ENCODE measurements around the gene CLDN1.

CLDN1 gene

DNA sequence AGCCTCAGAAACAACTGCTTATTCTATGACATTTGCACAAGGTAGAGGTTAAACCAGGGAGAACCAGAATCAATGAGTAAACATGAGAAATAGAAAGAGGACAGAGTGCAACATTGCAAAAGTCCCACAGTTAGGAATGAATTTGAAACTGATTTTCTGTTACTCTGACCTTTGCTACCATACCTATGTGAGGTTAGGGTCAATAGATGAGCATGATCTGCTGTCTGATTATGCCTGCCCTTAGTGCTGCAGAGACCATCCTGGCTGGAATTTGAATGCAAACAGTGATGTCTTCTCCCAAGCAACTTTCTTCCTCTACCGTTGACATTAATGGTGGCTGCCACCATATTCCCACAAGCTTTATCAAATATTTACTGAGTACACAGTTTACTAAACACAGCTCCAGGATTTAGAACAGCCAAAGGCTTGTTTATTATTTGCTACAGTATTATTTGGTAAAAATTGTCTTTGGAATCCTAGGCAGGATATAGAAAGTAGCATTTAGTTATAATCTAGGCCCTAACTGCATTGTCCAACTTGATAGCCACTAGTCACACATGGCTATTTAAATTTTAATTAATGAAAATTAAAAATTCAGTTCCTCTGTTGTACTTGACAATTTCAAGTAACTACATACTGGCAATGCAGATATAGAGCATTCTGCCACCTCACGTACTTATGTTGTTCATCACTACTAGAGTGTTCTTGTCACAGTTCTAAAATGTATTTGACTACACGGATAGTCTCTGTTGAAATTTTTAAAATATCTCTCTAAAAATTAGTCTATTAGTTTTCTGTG lies 8.9 kb upstream of the CLDN1 start:
- DNase-seq, result no peak

DNA sequence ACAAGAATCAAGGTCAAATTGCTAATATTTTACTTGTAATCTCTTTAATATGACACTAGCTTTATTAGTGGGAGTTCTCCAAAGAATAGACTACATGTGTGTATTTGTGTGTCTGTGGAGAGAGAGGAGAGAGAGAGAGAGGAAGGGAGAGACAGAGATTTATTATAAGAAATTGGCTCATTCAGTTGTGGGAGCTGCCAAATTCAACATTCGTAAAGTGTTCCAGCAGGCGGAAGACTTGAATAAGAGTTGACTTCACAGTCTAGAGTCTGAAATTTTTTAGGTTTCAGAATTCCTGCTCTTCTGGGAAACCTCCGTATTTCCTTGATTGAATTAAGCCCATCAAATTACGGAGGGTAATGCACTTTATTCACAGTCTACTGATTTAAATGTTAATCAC lies 4.7 kb upstream of the CLDN1 start:
- no peak for DNase-seq

DNA sequence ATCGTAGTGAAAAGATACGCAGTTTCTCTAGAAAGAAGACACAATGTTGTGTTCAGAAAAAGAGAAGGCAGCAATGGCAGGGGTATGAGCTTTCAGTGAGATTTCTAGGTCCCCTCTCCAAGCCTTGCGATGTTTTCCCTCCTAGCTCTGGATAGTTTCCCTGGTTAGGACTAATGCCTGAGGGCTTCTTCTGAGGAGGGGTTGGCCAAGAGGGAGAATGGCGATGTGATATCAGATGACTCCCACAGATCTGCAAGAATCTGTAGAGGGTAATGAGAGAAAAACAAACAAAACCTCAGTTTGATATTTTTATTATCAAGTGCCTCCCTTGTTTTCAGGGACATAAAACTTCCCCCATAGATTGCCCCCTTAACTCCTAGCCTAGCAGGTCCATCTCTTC lies 4.1 kb upstream of the CLDN1 start:
- no peak for DNase-seq

DNA sequence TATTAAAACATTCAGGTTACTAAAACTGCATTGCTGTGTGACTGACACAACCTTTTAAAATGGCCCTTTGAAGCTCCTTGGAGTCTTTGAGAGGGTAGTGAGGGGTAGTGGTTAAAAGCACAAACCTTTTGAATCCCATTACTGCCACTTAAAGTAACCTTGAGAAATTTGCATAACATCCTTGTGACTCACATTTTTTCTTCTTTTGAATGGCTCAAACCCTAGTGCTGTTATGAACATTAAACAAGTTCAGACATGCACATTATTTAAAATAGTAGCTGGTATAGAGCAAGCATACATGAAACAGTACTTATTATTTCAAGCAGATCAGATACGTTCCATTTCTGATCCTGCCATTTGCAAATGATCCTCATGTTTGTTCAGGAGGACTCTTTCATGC lies 3.7 kb upstream of the CLDN1 start:
- DNase-seq, result no peak

DNA sequence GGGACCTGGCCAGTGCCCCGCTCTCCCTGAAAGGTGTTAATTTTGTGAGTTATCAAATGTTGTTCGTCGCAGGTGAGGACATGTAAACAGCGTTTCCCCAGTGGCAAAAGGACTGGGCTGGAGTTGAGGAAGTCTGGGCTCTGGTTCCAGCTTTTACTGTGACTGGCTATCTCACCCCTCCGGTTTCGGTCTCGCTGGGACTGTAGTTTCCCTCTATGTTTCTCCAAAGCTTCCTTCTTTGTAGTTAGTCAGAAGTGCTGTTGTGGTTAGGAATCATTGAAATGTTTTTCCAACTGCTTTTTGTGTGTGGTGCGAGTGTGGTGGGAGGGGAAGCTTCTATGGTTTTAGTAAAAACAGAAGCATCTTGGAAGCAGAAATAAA lies 990 bp upstream of the CLDN1 start:
- DNase-seq, result no peak

DNA sequence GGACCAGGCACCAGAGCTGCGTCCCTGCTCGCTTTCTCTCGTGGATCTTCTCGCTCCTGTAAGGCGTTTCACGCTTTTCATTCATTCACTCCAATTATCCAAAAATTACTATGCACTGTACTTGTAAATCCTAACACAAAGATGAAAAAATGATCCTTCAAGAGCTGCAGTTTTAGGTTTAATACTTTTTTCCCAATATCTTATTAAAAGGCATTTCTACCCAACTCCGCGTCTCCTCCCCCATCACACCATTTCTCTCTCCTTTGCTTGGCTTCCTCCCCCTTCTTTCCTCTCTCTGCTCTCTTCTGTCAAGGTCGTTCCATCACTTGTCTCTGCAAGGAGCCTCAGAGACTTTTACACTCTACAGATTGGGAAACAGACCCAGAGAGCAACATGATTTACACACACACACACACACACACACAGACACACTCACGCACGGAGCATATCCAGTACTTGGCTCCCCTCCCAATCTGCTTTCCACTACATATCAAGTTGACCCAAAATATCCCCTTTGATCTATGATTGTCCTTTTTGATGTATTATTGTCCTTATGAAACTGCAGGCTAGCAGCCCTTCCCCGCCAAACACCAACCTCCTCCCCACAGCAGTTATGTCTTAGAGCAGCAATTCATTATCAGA lies 479 bp upstream of the CLDN1 start:
- DNase-seq, result no peak

DNA sequence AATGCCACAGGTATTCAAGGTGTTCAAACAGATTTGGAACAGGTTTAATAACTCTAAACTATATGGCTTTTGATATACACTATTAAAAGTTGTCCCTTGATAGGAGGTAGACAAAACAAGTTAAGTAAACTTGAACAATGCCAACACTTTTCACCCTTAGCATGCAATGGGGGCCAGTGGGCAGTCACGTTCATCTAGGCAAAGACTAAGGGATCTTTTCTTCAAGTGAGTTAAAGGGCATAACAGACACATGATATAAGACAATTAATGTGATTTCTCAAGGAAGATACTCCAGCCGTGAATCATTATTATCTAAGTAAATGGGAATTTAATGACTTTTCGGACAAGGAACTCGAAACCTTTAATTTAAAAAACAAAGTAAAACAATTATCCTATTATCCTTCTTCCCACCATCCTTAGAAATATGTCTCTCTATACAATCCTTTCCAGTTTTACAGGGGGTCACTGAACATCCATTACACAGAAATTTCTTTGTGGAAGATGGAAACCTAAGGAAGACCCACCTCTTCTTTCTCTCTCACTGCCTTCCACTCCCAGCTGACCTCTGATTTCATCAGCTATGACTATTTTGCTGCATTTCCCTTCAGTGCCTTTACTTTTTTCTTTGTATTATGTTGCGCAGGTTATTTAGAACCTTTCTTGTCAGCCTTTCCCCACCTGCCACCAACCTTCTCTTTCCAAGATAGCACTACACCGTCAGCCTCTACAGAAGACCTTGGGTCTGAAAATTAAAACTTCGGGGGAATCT lies 1.5 kb downstream of the CLDN1 start:
- DNase-seq, result no peak

DNA sequence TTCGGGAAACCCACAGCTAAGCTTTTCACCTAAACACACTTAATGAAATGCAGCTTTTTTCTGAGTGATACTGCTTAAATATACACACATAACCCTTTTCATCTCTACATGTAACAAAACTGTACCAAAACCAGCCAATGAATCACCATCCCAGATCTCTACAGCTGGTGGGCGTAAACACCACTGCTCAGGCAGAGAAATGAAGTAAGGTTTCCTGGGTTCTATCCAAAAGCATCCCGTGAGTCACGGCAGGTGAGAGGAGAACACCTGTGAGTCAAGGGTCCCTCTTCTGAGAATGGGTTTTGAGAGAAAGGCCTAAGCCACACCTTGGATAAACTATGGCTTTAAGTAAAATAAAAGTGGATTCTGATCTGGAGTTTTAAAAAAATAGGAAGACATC lies 2.6 kb downstream of the CLDN1 start:
- no peak for DNase-seq

DNA sequence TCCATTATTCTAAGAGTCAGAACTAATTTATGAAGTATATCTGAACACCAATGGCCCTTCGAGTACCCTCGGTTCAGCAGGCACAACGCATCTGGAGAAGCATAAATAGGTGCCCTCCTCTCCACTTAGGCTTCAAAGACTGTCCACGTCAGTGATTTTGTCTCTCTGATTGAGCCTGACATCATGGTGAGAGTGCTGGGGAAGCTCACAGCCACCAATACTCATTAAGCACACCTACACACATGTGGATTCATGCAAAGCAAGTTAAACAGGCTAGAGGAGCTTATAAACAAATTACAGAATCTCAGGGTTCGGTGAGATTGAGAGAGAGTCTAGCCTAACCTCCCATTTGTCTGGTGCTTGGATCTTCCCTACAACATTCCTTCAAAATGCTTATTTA lies 3.6 kb downstream of the CLDN1 start:
- no peak for DNase-seq

DNA sequence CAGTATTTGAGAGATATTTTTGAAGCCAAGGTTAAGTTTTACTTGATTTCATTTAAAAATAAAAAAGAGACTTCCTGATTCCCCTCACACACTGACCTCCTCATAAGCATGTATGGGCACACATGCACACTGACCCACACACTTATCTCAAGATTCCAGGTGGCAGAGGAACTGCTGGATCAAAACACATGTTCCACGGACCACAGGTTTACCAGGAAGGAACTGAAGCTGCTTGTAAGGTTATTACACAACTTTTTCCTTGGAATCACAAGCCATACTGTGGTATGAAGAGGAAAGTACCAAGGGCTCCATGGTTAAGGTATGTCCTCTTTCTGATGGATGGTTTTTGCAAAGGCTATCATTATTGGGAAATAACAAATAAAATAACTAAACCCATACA lies 7.5 kb downstream of the CLDN1 start:
- no peak for DNase-seq

DNA sequence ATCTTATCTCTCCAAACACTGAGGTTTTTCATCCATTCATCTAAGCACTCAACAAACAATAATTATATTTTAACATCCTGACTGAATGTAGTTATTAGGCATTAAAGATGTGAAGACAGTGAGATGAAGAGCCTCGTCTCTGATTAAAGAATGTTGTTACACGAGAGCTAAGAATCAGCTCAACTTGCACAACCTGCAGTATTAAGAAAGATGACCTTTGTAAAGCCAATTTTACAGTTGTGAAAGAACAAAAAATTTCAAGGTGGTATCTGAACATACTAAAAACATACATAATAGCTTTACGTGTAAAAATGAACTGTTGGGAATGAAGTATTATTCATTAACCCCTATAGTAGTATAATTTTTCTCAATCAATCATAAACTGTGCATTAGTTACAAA lies 12.8 kb downstream of the CLDN1 start:
- DNase-seq, result no peak

DNA sequence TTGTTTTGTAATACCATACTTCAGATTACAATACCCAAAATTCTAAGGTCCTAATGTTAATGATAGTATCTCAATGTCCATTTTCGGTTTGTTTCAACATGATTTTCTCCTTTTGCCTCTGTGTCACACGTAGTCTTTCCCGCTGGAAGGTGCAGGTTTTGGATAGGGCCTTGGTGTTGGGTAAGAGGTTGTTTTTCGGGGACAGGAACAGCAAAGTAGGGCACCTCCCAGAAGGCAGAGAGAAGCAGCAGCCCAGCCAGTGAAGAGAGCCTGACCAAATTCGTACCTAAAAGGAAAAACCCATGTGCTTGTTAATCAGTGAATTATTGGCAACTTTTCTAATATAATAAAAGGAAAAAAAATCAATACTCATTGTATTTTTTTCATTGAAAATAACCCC lies 14.1 kb downstream of the CLDN1 start:
- DNase-seq, result no peak

DNA sequence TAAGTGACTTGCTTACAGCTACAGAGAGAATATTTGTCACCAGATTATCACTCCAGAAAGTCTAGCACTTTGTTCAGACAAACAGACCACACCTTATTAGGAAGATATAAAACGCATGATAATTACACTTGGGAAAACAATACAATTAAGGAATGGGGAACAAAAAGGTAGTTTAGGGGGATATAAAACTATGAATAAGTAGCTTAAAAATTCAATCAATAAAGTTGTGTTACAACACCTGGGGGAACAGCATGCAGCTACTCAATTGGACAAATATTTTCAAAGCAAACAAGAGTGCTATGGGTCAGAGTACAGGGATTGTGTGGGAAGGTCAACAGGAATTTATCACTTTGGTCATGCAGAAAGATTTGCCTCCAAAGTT lies 15.1 kb downstream of the CLDN1 start:
- DNase-seq, result no peak

DNA sequence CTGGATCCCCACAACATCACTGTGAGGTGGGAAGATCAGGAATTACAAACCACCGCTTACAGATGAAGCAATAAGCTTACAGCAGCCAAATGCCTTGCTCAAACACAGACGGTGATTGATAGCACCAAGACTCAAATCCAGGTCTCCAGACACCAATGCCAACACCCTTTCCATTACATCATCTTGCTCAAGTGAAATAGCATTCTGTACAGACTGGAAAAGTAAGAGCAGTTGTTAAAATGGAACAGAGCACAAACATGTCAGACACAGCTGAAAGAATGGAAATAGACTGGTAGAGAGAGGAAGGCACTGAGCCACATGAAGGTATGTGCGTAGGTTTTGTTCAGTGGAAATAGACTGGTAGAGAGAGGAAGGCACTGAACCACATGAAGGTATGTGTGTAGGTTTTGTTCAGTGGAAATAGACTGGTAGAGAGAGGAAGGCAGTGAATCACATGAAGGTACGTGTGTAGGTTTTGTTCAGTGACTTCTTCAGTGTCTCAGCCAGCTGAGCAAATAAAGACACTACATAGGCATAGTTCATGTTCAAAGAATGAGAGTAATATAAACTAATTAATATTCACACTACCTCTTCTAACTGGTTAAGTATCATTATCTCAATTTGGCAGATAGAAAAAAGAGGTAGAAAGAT lies 15.6 kb downstream of the CLDN1 start:
- no peak for DNase-seq

DNA sequence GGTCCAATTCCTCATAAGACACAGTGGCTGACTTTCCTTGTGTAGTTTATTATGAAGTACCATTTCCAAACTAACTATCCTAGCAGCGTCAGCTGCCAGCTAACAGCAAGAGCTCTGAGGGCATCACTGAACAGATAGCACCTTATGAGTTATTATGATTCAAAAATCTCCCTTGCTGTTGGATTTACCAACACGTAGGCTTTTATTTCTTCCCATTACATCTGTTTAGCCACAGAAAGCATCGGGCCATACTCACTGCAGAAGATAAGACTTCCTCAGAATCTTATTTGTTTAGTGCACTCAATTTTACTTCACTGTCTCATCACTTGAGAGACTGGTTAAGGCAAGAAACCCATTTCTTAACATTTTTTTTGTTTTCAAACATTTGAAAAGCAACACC lies 16.2 kb downstream of the CLDN1 start:
- DNase-seq, result no peak

DNA sequence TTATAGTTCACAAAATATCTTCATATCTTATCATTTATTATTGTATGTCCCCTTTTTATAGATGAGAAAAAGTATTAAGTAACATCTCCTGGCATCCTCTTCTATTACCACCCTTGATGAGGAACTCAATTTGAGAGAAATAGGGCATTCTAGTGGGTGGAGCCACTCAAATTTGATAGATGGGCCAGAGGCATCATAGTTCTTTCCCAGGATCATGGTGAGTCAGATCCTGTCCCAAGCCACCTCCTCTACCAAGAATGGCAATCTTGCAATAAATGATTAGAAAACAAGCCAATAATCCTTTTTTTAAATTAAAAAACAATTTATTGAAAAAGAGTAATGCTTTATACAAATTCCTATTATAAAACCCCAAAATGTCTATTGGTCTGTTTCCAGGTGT lies 16.8 kb downstream of the CLDN1 start:
- DNase-seq, result no peak

DNA sequence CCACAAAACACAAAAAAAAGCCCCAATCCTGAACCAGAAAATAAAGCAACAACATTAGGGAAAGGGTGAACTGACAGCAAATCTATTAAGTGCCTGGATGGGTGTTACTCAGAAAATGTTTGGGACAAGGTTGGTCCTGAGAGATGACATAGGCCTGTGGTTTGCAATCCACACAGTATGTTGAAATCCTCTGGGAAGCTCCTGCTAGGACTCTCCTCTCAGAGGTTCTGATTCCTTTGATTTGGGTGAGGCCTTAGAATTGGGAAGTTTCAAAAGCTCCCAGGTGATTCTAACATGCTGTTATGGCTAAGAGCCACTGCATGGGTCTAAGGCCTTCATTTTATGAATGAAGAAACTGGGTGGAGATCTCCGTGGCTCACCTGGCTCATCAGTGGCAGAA lies 18.4 kb downstream of the CLDN1 start:
- no peak for DNase-seq

DNA sequence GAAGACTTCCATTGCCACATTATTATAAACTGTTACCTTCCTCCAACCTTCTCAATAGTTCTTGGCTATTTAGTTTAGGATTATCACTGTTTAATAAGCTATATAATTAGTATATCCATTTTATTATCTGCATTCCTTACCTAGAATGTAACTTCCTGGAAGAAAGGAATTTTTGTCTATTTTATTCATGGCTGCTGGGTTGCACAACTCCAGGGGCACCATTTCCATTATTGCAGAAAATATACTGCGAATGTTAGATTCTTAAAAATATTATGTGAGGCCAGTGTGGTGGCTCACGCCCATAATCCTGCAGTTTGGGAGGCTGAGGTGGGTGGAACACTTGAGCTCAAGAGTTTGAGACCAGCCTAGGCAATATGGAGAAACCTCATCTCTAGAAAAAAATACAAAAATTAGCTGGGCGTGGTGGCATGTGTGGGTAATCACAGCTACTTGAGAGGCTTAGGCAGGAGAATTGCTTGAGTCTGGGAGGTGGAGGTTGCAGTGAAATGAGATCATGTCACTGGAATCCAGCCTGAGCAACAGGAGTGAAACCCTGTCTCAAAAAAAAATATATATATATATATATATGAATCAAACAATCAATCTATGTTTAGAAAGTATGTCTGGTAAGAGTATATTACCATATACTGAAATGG lies 19.9 kb downstream of the CLDN1 start:
- no peak for DNase-seq

DNA sequence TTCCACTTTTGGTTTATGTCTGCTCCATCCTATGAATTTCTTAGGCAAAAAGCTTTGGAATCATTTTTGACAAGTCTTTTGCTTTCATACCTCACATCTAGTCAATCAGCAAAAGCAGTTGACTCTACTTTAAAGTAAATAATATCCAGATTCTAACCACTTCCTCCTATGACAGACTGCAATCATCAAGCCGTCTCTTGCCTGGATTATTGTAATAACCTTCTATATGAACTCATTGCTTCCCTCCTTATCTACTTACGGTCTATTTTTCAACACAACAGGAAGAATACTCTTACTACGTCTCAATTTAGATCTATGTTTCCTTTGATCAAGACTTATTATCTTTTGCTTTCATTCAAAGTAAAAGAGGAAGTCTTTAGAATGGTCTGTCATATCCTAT lies 20.7 kb downstream of the CLDN1 start:
- no peak for DNase-seq

DNA sequence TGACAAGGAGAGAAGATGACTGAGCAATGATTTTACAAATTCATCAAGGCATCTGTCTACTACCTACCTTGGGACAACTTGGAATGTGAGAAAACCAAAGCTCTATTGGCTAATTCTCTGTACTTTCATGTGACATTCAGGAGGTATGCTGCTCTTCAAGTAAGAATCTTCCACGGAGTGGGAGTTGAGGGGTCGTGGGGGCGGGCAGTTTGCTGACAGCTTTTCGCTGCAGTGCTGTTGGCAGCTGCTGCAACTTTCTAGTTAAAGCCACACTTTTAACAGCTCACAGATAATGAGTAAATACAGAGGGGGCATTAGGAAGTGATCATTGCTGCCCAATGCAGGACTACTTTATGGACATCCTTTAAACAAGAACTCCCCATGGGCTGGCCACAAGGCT lies 22.3 kb downstream of the CLDN1 start:
- no peak for DNase-seq

DNA sequence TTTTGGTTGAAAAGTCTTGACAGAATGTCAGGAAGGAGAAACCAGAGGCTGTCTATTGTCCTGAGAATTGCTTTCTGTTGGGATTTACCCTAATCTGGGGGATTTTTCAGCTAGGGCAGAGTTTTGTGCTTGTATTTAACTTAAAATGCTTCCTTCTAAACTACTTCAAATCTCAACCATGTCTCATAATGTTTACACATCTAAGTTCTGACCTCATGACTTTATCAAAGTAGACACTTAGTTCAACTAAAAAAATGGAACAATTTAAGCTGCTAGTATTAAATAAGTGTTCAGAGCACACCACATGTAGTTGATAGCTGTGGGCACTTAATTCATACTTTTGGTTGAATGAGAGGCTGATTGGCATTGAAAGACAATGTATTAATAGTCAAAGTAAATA lies 28.2 kb downstream of the CLDN1 start:
- DNase-seq, result no peak

DNA sequence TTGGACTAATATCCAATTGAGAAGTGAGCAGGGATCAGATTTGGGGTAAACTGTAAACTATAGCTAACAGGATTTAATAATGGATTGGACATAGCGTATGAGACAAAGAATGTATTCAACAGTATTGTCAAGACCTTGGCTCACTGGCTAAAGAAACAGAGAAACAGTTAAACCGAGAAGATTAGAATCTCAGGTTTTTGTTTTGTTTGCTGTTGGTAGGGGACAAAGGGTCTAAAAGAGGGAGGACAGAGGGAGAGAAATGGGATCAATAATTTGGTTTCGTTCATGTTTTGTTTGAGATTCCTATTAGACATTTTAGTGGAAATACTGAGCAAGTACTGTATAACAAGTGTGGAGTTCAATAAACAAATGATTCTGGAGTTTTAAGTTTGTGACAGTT lies 28.6 kb downstream of the CLDN1 start:
- DNase-seq, result no peak

DNA sequence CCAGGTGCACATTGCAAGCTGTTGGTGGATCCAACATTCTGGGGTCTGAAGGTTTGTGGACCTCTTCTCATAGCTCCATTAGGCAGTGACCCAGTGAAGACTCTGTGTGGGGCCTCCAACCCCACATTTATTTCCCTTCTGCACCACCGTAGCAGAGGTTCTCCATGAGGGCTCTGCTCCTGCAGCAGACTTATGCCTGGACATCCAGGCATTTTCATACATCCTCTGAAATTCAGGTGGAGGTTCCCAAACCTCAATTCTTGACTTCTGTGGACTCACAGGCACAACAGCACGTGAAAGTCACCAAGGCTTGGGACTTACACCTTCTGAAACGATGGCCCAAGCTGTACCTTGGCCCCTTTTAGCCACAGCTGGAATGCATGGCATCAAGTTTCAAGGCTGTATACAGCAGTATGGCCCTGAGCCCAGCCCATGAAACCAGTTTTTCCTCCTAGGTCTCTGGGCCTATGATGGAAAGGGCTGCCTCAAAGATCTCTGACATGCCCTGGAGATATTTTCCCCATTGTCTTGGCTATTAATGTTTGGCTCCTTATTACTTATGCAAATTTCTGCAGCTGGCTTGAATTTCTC lies 30.2 kb downstream of the CLDN1 start:
- DNase-seq, result no peak
